SU-DHL-6 (cell line): ENCODE data around the gene MAST4.

Experiments
- EZH2phosphoT487 ChIP-seq: fragments of 200-600 bp; sonication (generic), shearing (Covaris generic); conservative IDR thresholded peaks from 2 replicates; pipeline ENCODE4 v1.6.1; 2018; ENCODE audit warnings: mild to moderate bottlenecking, antibody characterized with exemption, low read length, moderate library complexity, mixed read lengths
- TF ChIP-seq, protein P1 (sequence below): fragments of 200-600 bp; sonication (generic); IDR thresholded peaks from one replicate; pipeline ENCODE4 v1.5.1; 2017; ENCODE audit warnings: antibody characterized with exemption, mild to moderate bottlenecking, low read length, moderate library complexity; ENCODE audit not compliant: insufficient read depth, poor library complexity, severe bottlenecking

DNA sequence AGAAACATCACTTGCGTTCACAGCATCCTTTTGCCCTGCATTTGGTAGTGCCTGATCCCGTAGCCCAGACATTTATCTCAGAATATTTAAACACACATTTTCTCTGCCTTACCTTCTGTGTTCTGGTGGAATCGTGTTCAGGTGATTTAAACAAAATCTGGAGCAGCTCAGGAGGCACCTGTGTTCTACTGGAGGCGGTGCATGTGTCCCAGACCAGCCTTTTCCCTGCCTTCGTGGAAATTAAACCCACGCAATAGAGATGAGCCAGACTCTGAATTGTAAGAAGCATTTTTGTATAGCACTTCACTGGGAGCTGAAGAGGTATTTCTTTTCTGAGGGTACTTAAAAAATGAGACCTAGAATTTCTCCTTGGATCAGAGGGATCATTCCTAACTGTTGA is 212.5 kb downstream of the MAST4 start:
- TF ChIP-seq, protein P1, sequence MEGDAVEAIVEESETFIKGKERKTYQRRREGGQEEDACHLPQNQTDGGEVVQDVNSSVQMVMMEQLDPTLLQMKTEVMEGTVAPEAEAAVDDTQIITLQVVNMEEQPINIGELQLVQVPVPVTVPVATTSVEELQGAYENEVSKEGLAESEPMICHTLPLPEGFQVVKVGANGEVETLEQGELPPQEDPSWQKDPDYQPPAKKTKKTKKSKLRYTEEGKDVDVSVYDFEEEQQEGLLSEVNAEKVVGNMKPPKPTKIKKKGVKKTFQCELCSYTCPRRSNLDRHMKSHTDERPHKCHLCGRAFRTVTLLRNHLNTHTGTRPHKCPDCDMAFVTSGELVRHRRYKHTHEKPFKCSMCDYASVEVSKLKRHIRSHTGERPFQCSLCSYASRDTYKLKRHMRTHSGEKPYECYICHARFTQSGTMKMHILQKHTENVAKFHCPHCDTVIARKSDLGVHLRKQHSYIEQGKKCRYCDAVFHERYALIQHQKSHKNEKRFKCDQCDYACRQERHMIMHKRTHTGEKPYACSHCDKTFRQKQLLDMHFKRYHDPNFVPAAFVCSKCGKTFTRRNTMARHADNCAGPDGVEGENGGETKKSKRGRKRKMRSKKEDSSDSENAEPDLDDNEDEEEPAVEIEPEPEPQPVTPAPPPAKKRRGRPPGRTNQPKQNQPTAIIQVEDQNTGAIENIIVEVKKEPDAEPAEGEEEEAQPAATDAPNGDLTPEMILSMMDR = no peak
- TF ChIP-seq EZH2phosphoT487 = no peak
